CD4-positive, alpha-beta memory T cell (primary cell): ENCODE measurements around the gene EPHB2. TPM values are rescaled to one million over a fixed set of nuclear protein-coding genes. Genes with fewer than 3 reads are reported as not detected.
"Not testable (repeated sequence)": the region's sequence is repeated elsewhere in the genome, so short reads cannot be mapped to it uniquely, and the experiment has no call there.

Experiments used
- CTCF ChIA-PET: fragments of 350-600 bp; sonication (Branson Sonifier 250); formaldehyde crosslinking; loops from one replicate; lab custom pipeline; 2021; ENCODE audit warnings: inconsistent platforms; ENCODE audit not compliant: partially characterized antibody; lab: Charles Lee
- POLR2A ChIA-PET: fragments of 350-600 bp; sonication (Branson Sonifier 250); formaldehyde crosslinking; loops from one replicate; lab custom pipeline; 2021; ENCODE audit not compliant: partially characterized antibody; lab: Charles Lee
- DNase-seq, 5 donors: peaks; one replicate each; pipeline versions ENCODE4 v3.0.0 to v3.0.0-alpha.2; 2020 to 2022; ENCODE audit warnings: mixed read lengths in 1 of 5
- H3K27ac ChIP-seq: one replicate; pipeline ENCODE4 v1.7.0; 2013; ENCODE audit warnings: low read depth, low read length
- H3K27me3 ChIP-seq: 2 replicates; pipeline ENCODE4 v1.7.0; 2013; ENCODE audit warnings: mild to moderate bottlenecking, low read length, moderate library complexity; ENCODE audit not compliant: insufficient read depth
- H3K36me3 ChIP-seq: 2 replicates; pipeline ENCODE4 v1.7.0; 2013; ENCODE audit warnings: mild to moderate bottlenecking, low read length, moderate library complexity; ENCODE audit not compliant: insufficient read depth
- H3K4me1 ChIP-seq: 2 replicates; pipeline ENCODE4 v1.7.0; 2013; ENCODE audit warnings: mild to moderate bottlenecking, low read length, moderate library complexity; ENCODE audit not compliant: insufficient read depth
- H3K4me3 ChIP-seq, 2 donors: one replicate each; pipeline ENCODE4 v1.7.0; 2013; ENCODE audit warnings: low read length in 2 of 2, mild to moderate bottlenecking in 1 of 2
- H3K9me3 ChIP-seq, 2 donors: one replicate each; pipeline ENCODE4 v1.7.0; 2013; ENCODE audit warnings: low read length in 2 of 2, control low read depth in 1 of 2; ENCODE audit not compliant: control insufficient read depth in 1 of 2
- H3K27ac Mint-ChIP-seq, 7 donors: one replicate each; pipeline ENCODE4 v1.8.0; 2020 to 2021; ENCODE audit warnings: mixed read lengths in 7 of 7, mild to moderate bottlenecking in 6 of 7, inconsistent platforms in 3 of 7, moderate library complexity in 3 of 7
- H3K27me3 Mint-ChIP-seq, 2 donors: one replicate each; pipeline ENCODE4 v1.8.0; 2020 to 2021; ENCODE audit warnings: mixed read lengths in 2 of 2
- H3K36me3 Mint-ChIP-seq, 2 donors: one replicate each; pipeline ENCODE4 v1.8.0; 2020 to 2021; ENCODE audit warnings: mixed read lengths in 2 of 2, inconsistent platforms in 1 of 2, mild to moderate bottlenecking in 1 of 2
- H3K4me1 Mint-ChIP-seq, 4 donors: one replicate each; pipeline ENCODE4 v1.8.0; 2020 to 2021; ENCODE audit warnings: mixed read lengths in 4 of 4, mild to moderate bottlenecking in 1 of 4
- H3K4me3 Mint-ChIP-seq, 8 donors: one replicate each; pipeline ENCODE4 v1.8.0; 2020 to 2021; ENCODE audit warnings: mixed read lengths in 8 of 8, mild to moderate bottlenecking in 7 of 8, moderate library complexity in 6 of 8, inconsistent platforms in 3 of 8
- H3K9me3 Mint-ChIP-seq, 8 donors: one replicate each; pipeline ENCODE4 v1.8.0; 2020 to 2021; ENCODE audit warnings: mixed read lengths in 8 of 8, mild to moderate bottlenecking in 5 of 8, inconsistent platforms in 3 of 8, moderate library complexity in 1 of 8
- intact Hi-C: fragments of 100-400 bp; cut with micrococcal nuclease; formaldehyde crosslinking; loops from one replicate; pipeline ENCODE4 v1.15.1; 2023
- polyA plus RNA-seq, 2 donors: library from polyadenylated mRNA; unstranded; fragments of 300-500 nt; fragmentation: Illumina TruSeq; gene quantifications; one replicate each; pipeline ENCODE4 v1.2.3, GENCODE V29; 2021
- total RNA-seq, 2 experiments: library from RNA; stranded (reverse); gene quantifications; one replicate each; pipeline ENCODE4 v1.2.3, GENCODE V29; 2021

The EPHB2 gene
- total and polyA plus RNA-seq, 4 experiments from 2014 or later = 0.35 to 0.36 TPM; not detected in 2

GRCh38 chr1:22829309-22829989 is 118.8 kb downstream of the EPHB2 start:
- no peak overlapping the region for H3K27ac Mint-ChIP-seq
- H3K4me1 ChIP-seq = no peaks in the 10 kb centered on the region
- H3K9me3 ChIP-seq = no peaks in the 10 kb centered on the region
- ChIA-PET CTCF (no interaction called here), POLR2A (no interaction called here)
- H3K36me3 Mint-ChIP-seq = no peaks in the 10 kb centered on the region
- no peak overlapping the region for H3K27ac ChIP-seq
- no peaks in the 10 kb centered on the region for H3K4me1 Mint-ChIP-seq
- intact Hi-C loops = no loop called here
- no peaks in the 10 kb centered on the region for H3K36me3 ChIP-seq
- peaks cover 0 to 2% (median 0%) of the 10 kb centered on the region in 8 donors for H3K9me3 Mint-ChIP-seq
- H3K4me3 Mint-ChIP-seq = no peak overlapping the region
- H3K27me3 ChIP-seq = no peaks in the 10 kb centered on the region
- no peak for DNase-seq
- H3K4me3 ChIP-seq = no peak overlapping the region
- peaks cover 4 to 20% of the 10 kb centered on the region in 2 donors for H3K27me3 Mint-ChIP-seq

- H3K4me1 ChIP-seq = no peaks in the 10 kb centered on the region
- intact Hi-C loops = no loop called here
- no peaks in the 10 kb centered on the region for H3K9me3 ChIP-seq
- Mint-ChIP-seq H3K4me1 (no peaks in the 10 kb centered on the region), H3K27ac (no peak overlapping the region), H3K36me3 (no peaks in the 10 kb centered on the region), H3K4me3 (no peak overlapping the region), H3K27me3 (peaks cover 4 to 20% of the 10 kb centered on the region in 2 donors), H3K9me3 (peaks cover 0 to 2% (median 0%) of the 10 kb centered on the region in 8 donors)
- no peaks in the 10 kb centered on the region for H3K36me3 ChIP-seq
- DNase-seq = no peak
- H3K27ac ChIP-seq = no peak overlapping the region
- CTCF ChIA-PET = no interaction called here
- POLR2A ChIA-PET = no interaction called here
- no peaks in the 10 kb centered on the region for H3K27me3 ChIP-seq
- no peak overlapping the region for H3K4me3 ChIP-seq
These were observed 119.5 kb downstream of the EPHB2 start for GRCh38 chr1:22830041-22830566.

DNA sequence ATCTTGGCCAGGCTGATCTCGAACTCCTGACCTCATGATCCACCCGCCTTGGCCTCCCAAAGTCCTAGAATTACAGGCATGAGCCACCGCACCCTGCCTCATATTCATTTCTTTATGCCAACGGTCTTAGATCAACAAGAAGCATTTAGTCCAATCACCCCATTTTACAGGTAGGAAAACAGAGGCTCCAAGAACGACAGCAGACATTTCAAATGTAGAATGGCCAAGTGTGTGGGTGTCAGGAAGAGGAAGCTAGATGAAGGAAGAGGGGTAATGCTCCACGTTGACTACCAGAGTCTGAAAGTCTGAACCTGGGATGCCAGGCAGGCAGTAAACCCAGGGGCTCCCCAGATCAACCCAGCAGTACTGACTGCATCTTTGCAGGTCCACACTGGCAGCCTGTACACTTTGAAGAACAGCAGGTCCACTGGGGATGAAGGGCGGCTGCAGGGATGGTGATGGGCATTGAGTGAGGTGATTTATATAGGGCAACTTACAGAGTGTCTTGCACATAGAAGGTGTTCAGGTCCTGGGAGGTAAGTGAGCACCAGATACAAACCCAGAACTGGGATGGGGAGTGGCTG is 120.2 kb downstream of the EPHB2 start:
- Histone ChIP-seq H3K27me3 (no peaks in the 10 kb centered on the region), H3K27ac (no peak overlapping the region), H3K9me3 (no peaks in the 10 kb centered on the region), H3K4me3 (no peak overlapping the region), H3K36me3 (no peaks in the 10 kb centered on the region), H3K4me1 (no peaks in the 10 kb centered on the region)
- intact Hi-C loops = no loop called here
- H3K9me3 Mint-ChIP-seq = no peaks in the 10 kb centered on the region
- DNase-seq = no peak
- POLR2A ChIA-PET = no interaction called here
- CTCF ChIA-PET = no interaction called here
- H3K4me1 Mint-ChIP-seq = no peaks in the 10 kb centered on the region
- H3K27me3 Mint-ChIP-seq = peaks cover 5 to 22% of the 10 kb centered on the region in 2 donors
- no peak overlapping the region for H3K27ac Mint-ChIP-seq
- H3K4me3 Mint-ChIP-seq = no peak overlapping the region
- H3K36me3 Mint-ChIP-seq = no peaks in the 10 kb centered on the region

DNA sequence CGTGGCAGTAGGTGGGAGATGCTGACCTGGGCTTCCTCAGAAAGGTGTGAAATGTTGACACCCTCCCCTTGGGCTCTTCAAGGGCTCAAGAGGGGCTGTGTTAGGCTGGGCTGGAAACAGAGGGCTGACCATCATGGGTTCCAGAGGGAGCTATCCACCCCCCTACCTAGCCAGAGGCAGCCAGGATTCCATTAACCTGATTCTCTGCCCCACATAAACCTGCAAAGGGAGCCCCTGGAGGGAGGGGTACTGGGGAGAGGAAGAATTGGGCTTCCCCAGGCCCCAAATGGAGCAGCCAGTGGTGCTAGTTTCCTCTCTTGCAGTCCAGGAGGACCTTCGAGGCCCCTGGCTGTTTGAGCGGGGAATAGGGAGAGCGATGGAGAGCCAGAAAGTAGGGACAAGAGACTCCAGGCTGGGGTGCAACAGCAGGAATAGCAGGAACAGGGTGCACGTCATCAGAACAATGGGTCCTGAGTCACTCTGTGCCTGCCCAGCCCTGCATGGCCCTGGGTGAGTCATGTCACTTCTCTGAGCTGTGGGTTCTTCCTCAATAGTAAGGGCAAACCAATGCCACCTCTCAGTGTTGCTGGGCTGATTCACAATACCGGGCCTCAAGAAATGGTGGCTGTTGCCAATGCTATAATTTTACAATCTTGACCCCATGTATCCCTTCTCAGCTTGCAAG is 121.2 kb downstream of the EPHB2 start:
- ChIA-PET POLR2A (no interaction called here), CTCF (no interaction called here)
- Histone ChIP-seq H3K27ac (no peak overlapping the region), H3K4me1 (no peaks in the 10 kb centered on the region), H3K27me3 (no peaks in the 10 kb centered on the region), H3K36me3 (no peaks in the 10 kb centered on the region), H3K9me3 (no peaks in the 10 kb centered on the region), H3K4me3 (no peak overlapping the region)
- no peak for DNase-seq
- Mint-ChIP-seq H3K36me3 (no peaks in the 10 kb centered on the region), H3K4me1 (no peaks in the 10 kb centered on the region), H3K27ac (no peak overlapping the region), H3K27me3 (peaks cover 6 to 27% of the 10 kb centered on the region in 2 donors), H3K9me3 (no peaks in the 10 kb centered on the region), H3K4me3 (no peak overlapping the region)
- intact Hi-C loops = no loop called here

DNA sequence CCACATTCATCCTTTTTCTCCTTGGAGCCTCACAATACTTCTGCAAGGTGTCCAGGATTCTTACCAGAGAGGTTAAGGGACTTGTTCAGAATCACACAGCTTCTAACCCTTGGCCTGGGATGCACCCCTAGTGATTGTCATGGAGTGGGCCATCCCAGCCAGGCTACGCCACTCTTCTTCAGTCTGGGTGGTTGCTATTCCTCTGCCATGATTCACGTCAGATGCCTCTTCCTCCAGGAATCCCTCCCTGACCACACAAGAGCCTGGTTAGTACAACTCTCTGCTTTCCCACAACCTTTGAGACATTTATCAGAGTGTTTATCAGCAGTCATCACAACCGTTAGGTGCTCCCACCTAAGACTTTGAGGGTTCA is 121.8 kb downstream of the EPHB2 start:
- no peaks in the 10 kb centered on the region for H3K9me3 ChIP-seq
- Mint-ChIP-seq H3K4me1 (no peaks in the 10 kb centered on the region), H3K9me3 (no peaks in the 10 kb centered on the region), H3K27me3 (peaks cover 7 to 32% of the 10 kb centered on the region in 2 donors), H3K4me3 (no peak overlapping the region), H3K27ac (no peak overlapping the region), H3K36me3 (no peaks in the 10 kb centered on the region)
- POLR2A ChIA-PET = no interaction called here
- intact Hi-C loops = no loop called here
- H3K27ac ChIP-seq = no peak overlapping the region
- no peak for DNase-seq
- CTCF ChIA-PET = no interaction called here
- no peak overlapping the region for H3K4me3 ChIP-seq
- H3K27me3 ChIP-seq = no peaks in the 10 kb centered on the region
- no peaks in the 10 kb centered on the region for H3K4me1 ChIP-seq
- no peaks in the 10 kb centered on the region for H3K36me3 ChIP-seq

- no peak overlapping the region for H3K27ac Mint-ChIP-seq
- Histone ChIP-seq H3K4me3 (no peak overlapping the region), H3K9me3 (no peaks in the 10 kb centered on the region), H3K4me1 (no peaks in the 10 kb centered on the region), H3K36me3 (no peaks in the 10 kb centered on the region), H3K27ac (no peak overlapping the region), H3K27me3 (no peaks in the 10 kb centered on the region)
- no peaks in the 10 kb centered on the region for H3K9me3 Mint-ChIP-seq
- no peaks in the 10 kb centered on the region for H3K36me3 Mint-ChIP-seq
- H3K27me3 Mint-ChIP-seq = peaks cover 7 to 34% of the 10 kb centered on the region in 2 donors
- no peak for DNase-seq
- POLR2A ChIA-PET = no interaction called here
- H3K4me3 Mint-ChIP-seq = no peak overlapping the region
- CTCF ChIA-PET = no interaction called here
- no peaks in the 10 kb centered on the region for H3K4me1 Mint-ChIP-seq
- intact Hi-C loops = no loop called here
These were observed 123.1 kb downstream of the EPHB2 start for GRCh38 chr1:22833699-22834098.

DNA sequence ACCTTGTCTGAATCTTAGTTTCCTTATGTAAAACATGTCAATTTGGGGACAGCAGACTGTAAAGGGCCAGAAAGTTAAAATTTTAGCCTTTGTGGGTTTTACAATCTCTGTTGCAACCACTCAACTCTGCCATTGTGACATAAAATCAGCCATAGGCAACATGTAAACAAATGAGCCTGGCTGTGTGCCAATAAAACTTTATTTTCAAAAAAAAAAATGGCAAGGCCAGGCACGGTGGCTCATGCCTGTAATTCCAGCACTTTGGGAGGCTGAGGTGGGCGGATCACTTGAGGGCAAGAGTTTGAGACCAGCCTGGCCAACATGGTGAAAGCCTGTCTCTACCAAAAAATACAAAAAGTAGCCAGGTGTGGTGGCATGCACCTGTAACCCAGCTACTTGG is 123.8 kb downstream of the EPHB2 start:
- H3K4me1 Mint-ChIP-seq, H3K4me3 ChIP-seq, POLR2A ChIA-PET, H3K9me3 ChIP-seq, H3K27ac ChIP-seq, H3K4me1 ChIP-seq, intact Hi-C loops, H3K27ac Mint-ChIP-seq, H3K4me3 Mint-ChIP-seq, H3K27me3 ChIP-seq, H3K36me3 ChIP-seq, H3K36me3 Mint-ChIP-seq, H3K9me3 Mint-ChIP-seq, CTCF ChIA-PET, DNase-seq: not testable (repeated sequence)
- H3K27me3 Mint-ChIP-seq = peaks cover 7 to 29% of the 10 kb centered on the region in 2 donors
